Upper lobe of right lung (tissue), 1 donor: ENCODE data around the gene RAB29. TPM values are rescaled to one million over a fixed set of nuclear protein-coding genes. Genes with fewer than 3 reads are reported as not detected.

Experiments used
- ATAC-seq: fragments of 200-7000 bp; cut with Tn5 transposase; one replicate; pipeline ENCODE4 v1.9.1; 2020; ENCODE audit warnings: mild to moderate bottlenecking, moderate library complexity
- DNase-seq: peaks from one replicate; pipeline ENCODE4 v3.0.0-alpha.2; 2020
- H3K27ac ChIP-seq: fragments of 200-600 bp; one replicate; pipeline ENCODE4 v1.8.0; 2022
- H3K27me3 ChIP-seq: fragments of 200-600 bp; one replicate; pipeline ENCODE4 v1.8.0; 2022; ENCODE audit warnings: mild to moderate bottlenecking
- H3K36me3 ChIP-seq: fragments of 200-600 bp; one replicate; pipeline ENCODE4 v1.8.0; 2022
- H3K4me1 ChIP-seq: fragments of 200-600 bp; one replicate; pipeline ENCODE4 v1.8.0; 2022
- H3K4me3 ChIP-seq: fragments of 200-600 bp; one replicate; pipeline ENCODE4 v1.8.0; 2022; ENCODE audit warnings: mild to moderate bottlenecking
- H3K9me3 ChIP-seq: fragments of 200-600 bp; one replicate; pipeline ENCODE4 v1.8.0; 2022
- CTCF ChIP-seq: fragments of 200-600 bp; IDR thresholded peaks from one replicate; pipeline ENCODE4 v1.8.0; 2022; ENCODE audit warnings: antibody characterized with exemption
- intact Hi-C: fragments of 100-400 bp; cut with DNase I; formaldehyde crosslinking; loops from one replicate; pipeline ENCODE4 v1.11.0; 2022
- total RNA-seq: library from RNA; stranded (reverse); fragmentation: NEBNext Ultra II Directional; extraction: Animal tissue kit (Norgen Biotek cat#: 25700); gene quantifications from one replicate; pipeline ENCODE4 v1.2.1, GENCODE V29; 2021
- donor health status: DM: no; HTN: yes; CAD: no; lungs with severe emphysema.

RAB29 gene
- total RNA-seq, 1 donor from 2014 or later: 24.7 TPM

- no peak overlapping the region for H3K27ac ChIP-seq
- peak overlapping the region; percentile 81 for H3K4me3 ChIP-seq
- DNase-seq (no peak), ATAC-seq (no peak)
- no peaks in the 10 kb centered on the region for H3K9me3 ChIP-seq
- no peaks in the 10 kb centered on the region for H3K27me3 ChIP-seq
- intact Hi-C loops: no loop called here
- peaks cover 10% of the 10 kb centered on the region for H3K4me1 ChIP-seq
- H3K36me3 ChIP-seq: no peaks in the 10 kb centered on the region
- no peak for TF ChIP-seq CTCF
Measured at GRCh38 chr1:205775717-205776056, 405 bp upstream of the RAB29 start.

GRCh38 chr1:205774198-205775014, 876 bp downstream of the RAB29 start:
- intact Hi-C loops: no loop called here
- Histone ChIP-seq H3K4me3 (peak overlapping the region; percentile 81), H3K4me1 (peaks cover 10% of the 10 kb centered on the region), H3K27ac (peak overlapping the region; percentile 74), H3K9me3 (no peaks in the 10 kb centered on the region), H3K27me3 (no peaks in the 10 kb centered on the region), H3K36me3 (no peaks in the 10 kb centered on the region)
- TF ChIP-seq CTCF: no peak
- DNase-seq: no peak
- ATAC-seq: peak; percentile 45

GRCh38 chr1:205772607-205773032, 2.7 kb downstream of the RAB29 start:
- ATAC-seq: no peak
- no peak for DNase-seq
- Histone ChIP-seq H3K4me3 (no peak overlapping the region), H3K36me3 (no peaks in the 10 kb centered on the region), H3K9me3 (no peaks in the 10 kb centered on the region), H3K4me1 (peaks cover 10% of the 10 kb centered on the region), H3K27me3 (no peaks in the 10 kb centered on the region), H3K27ac (no peak overlapping the region)
- TF ChIP-seq CTCF: no peak
- intact Hi-C loops: no loop called here

GRCh38 chr1:205770618-205771017, 4.7 kb downstream of the RAB29 start:
- no peak for TF ChIP-seq CTCF
- Histone ChIP-seq H3K9me3 (no peaks in the 10 kb centered on the region), H3K27ac (no peak overlapping the region), H3K4me3 (no peak overlapping the region), H3K36me3 (no peaks in the 10 kb centered on the region), H3K27me3 (no peaks in the 10 kb centered on the region), H3K4me1 (peaks cover 10% of the 10 kb centered on the region)
- intact Hi-C loops: no loop called here
- DNase-seq (no peak), ATAC-seq (no peak)

- no peak overlapping the region for H3K4me3 ChIP-seq
- H3K27ac ChIP-seq: no peak overlapping the region
- H3K9me3 ChIP-seq: no peaks in the 10 kb centered on the region
- no peak for TF ChIP-seq CTCF
- no peaks in the 10 kb centered on the region for H3K36me3 ChIP-seq
- ATAC-seq (no peak), DNase-seq (no peak)
- no peaks in the 10 kb centered on the region for H3K27me3 ChIP-seq
- H3K4me1 ChIP-seq: peaks cover 7% of the 10 kb centered on the region
- intact Hi-C loops: no loop called here
Measured at GRCh38 chr1:205769641-205770365, 5.5 kb downstream of the RAB29 start.
